GM18951 (cell line): ENCODE data around the gene GLYATL3.

Experiments
- POLR2A ChIP-seq: IDR thresholded peaks from 4 replicates; pipeline ENCODE4 v1.6.1; 2011; ENCODE audit warnings: mild to moderate bottlenecking; ENCODE audit not compliant: insufficient read length, insufficient read depth; ENCODE audit errors: extremely low read depth
- in situ Hi-C: fragments of 300-500 bp; cut with MboI; formaldehyde crosslinking; loops from one replicate; pipeline ENCODE4 v1.12.0; 2022; ENCODE audit warnings: low sequenced_read_pairs, mixed read lengths, inconsistent platforms; ENCODE audit not compliant: unreplicated experiment

GLYATL3 gene

GRCh38 chr6:49558238-49558637 lies 58.5 kb downstream of the GLYATL3 start:
- no peak for TF ChIP-seq POLR2A
- in situ Hi-C loops: no loop called here

- in situ Hi-C loops: no loop called here
Measured at GRCh38 chr6:49563006-49563886, 63.5 kb downstream of the GLYATL3 start.

GRCh38 chr6:49564552-49564951 lies 64.8 kb downstream of the GLYATL3 start:
- in situ Hi-C loops: no loop called here
- no peak for TF ChIP-seq POLR2A

More at GRCh38 chr6:49563006-49563886, 63.5 kb downstream of the GLYATL3 start:
- TF ChIP-seq POLR2A: no peak

- TF ChIP-seq POLR2A: no peak
Measured at GRCh38 chr6:49565261-49565660, 65.5 kb downstream of the GLYATL3 start.

GRCh38 chr6:49565855-49566254 lies 66.1 kb downstream of the GLYATL3 start:
- no peak for TF ChIP-seq POLR2A
- in situ Hi-C loops: no loop called here

More at GRCh38 chr6:49565261-49565660, 65.5 kb downstream of the GLYATL3 start:
- in situ Hi-C loops: no loop called here

GRCh38 chr6:49570474-49571079 lies 70.9 kb downstream of the GLYATL3 start:
- in situ Hi-C loops: no loop called here
- TF ChIP-seq POLR2A: no peak

GRCh38 chr6:49576618-49577017 lies 76.9 kb downstream of the GLYATL3 start:
- in situ Hi-C loops: no loop called here
- TF ChIP-seq POLR2A: no peak
